Ishikawa (cell line): ENCODE data around the gene MAML2.

ENCODE experiments used
- CEBPB ChIP-seq: IDR thresholded peaks from 2 replicates; pipeline ENCODE4 v1.6.1; 2012
- CREB1 ChIP-seq: IDR thresholded peaks from 2 replicates; pipeline ENCODE4 v1.6.1; 2012; ENCODE audit warnings: low read depth
- EGR1 ChIP-seq: IDR thresholded peaks from 2 replicates; pipeline ENCODE4 v1.6.1; 2012
- EP300 ChIP-seq: IDR thresholded peaks from 2 replicates; pipeline ENCODE4 v1.6.1; 2012; ENCODE audit warnings: borderline replicate concordance
- FOXM1 ChIP-seq: IDR thresholded peaks from 2 replicates; pipeline ENCODE4 v1.6.1; 2012; ENCODE audit warnings: low read depth, borderline replicate concordance
- NFIC ChIP-seq: IDR thresholded peaks from 2 replicates; pipeline ENCODE4 v1.6.1; 2012
- RAD21 ChIP-seq: IDR thresholded peaks from 2 replicates; pipeline ENCODE4 v1.6.1; 2012; ENCODE audit warnings: low read depth
- TAF1 ChIP-seq: IDR thresholded peaks from 2 replicates; pipeline ENCODE4 v1.6.1; 2012; ENCODE audit warnings: low read depth, mild to moderate bottlenecking
- TCF12 ChIP-seq: IDR thresholded peaks from 2 replicates; pipeline ENCODE4 v1.6.1; 2012; ENCODE audit warnings: low read depth
- TEAD4 ChIP-seq: IDR thresholded peaks from 2 replicates; pipeline ENCODE4 v1.6.1; 2012
- USF1 ChIP-seq: IDR thresholded peaks from 2 replicates; pipeline ENCODE4 v1.6.1; 2012
- YY1 ChIP-seq: IDR thresholded peaks from 2 replicates; pipeline ENCODE4 v1.6.1; 2012; ENCODE audit warnings: low read depth
- ZBTB7A ChIP-seq: IDR thresholded peaks from 2 replicates; pipeline ENCODE4 v1.6.1; 2012; ENCODE audit warnings: low read depth
- TF ChIP-seq, protein P1 (sequence below): IDR thresholded peaks from 2 replicates; pipeline ENCODE4 v1.6.1; 2012; ENCODE audit warnings: low read depth, mild to moderate bottlenecking
- TF ChIP-seq, protein P2 (sequence below): IDR thresholded peaks from 2 replicates; pipeline ENCODE4 v1.6.1; 2012

MAML2 gene

GRCh38 chr11:96333191-96333719 lies 9.7 kb downstream of the MAML2 start:
- no peak for TF ChIP-seq TAF1
- TF ChIP-seq YY1 = no peak
- TF ChIP-seq USF1 = no peak
- no peak for TF ChIP-seq CEBPB
- TF ChIP-seq, protein P1, sequence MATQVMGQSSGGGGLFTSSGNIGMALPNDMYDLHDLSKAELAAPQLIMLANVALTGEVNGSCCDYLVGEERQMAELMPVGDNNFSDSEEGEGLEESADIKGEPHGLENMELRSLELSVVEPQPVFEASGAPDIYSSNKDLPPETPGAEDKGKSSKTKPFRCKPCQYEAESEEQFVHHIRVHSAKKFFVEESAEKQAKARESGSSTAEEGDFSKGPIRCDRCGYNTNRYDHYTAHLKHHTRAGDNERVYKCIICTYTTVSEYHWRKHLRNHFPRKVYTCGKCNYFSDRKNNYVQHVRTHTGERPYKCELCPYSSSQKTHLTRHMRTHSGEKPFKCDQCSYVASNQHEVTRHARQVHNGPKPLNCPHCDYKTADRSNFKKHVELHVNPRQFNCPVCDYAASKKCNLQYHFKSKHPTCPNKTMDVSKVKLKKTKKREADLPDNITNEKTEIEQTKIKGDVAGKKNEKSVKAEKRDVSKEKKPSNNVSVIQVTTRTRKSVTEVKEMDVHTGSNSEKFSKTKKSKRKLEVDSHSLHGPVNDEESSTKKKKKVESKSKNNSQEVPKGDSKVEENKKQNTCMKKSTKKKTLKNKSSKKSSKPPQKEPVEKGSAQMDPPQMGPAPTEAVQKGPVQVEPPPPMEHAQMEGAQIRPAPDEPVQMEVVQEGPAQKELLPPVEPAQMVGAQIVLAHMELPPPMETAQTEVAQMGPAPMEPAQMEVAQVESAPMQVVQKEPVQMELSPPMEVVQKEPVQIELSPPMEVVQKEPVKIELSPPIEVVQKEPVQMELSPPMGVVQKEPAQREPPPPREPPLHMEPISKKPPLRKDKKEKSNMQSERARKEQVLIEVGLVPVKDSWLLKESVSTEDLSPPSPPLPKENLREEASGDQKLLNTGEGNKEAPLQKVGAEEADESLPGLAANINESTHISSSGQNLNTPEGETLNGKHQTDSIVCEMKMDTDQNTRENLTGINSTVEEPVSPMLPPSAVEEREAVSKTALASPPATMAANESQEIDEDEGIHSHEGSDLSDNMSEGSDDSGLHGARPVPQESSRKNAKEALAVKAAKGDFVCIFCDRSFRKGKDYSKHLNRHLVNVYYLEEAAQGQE = no peak
- no peak for TF ChIP-seq ZBTB7A
- no peak for TF ChIP-seq TEAD4
- no peak for TF ChIP-seq CREB1
- TF ChIP-seq, protein P2, sequence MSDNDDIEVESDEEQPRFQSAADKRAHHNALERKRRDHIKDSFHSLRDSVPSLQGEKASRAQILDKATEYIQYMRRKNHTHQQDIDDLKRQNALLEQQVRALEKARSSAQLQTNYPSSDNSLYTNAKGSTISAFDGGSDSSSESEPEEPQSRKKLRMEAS = no peak
- no peak for TF ChIP-seq RAD21
- no peak for TF ChIP-seq TCF12
- TF ChIP-seq FOXM1 = no peak
- TF ChIP-seq EGR1 = no peak
- no peak for TF ChIP-seq NFIC
- no peak for TF ChIP-seq EP300

- TF ChIP-seq TCF12 (no peak), NFIC (no peak), TEAD4 (no peak), TAF1 (no peak), RAD21 (no peak), USF1 (no peak), YY1 (no peak), FOXM1 (no peak), CREB1 (no peak), EP300 (no peak), ZBTB7A (no peak), CEBPB (no peak), EGR1 (no peak)
- TF ChIP-seq, protein P1 = no peak
- TF ChIP-seq, protein P2 = no peak
These were observed 10.7 kb downstream of the MAML2 start for GRCh38 chr11:96332126-96332771.

- TF ChIP-seq USF1 (no peak), TCF12 (no peak), EGR1 (no peak), ZBTB7A (no peak), CREB1 (no peak), TAF1 (no peak), EP300 (no peak), FOXM1 (no peak), RAD21 (no peak), YY1 (no peak), NFIC (no peak), CEBPB (no peak), TEAD4 (no peak)
- TF ChIP-seq, protein P2 = no peak
- TF ChIP-seq, protein P1 = no peak
These were observed 11.3 kb downstream of the MAML2 start for GRCh38 chr11:96331699-96332116.
